GM19239 (cell line): Measurements from ENCODE around the gene STRBP.
A peak's percentile ranks its signal among the peaks of the same experiment; 100 is the strongest.
"Not testable (repeated sequence)": the region's sequence is repeated elsewhere in the genome, so short reads cannot be mapped to it uniquely, and the experiment has no call there.

Experiments
- DNase-seq: peaks from one replicate; pipeline ENCODE4 v3.0.0; 2011; ENCODE audit warnings: low spot score; ENCODE audit not compliant: insufficient read length
- FAIRE-seq: peaks from 2 replicates; lab custom pipeline; 2011; peaks lifted over from hg19 to GRCh38; lab: Jason Lieb, UNC

STRBP gene

DNA sequence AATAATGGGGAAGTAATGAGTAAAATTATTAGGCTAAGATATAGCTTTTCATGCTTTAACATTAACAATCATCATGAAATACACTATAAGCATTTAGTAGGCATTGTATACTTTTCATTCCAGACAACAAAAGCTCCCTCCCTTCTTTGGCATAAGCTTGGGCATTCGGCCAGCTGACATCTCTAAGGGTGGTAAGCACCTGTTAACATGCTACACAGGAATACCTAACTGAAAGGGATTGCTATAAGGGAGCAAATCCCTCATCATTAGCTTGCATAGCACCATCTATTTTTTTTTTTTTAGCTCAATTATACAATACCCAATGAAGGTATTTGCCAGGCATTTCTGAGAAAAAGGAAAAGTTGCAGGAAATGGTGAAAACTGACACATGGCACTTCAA, 16.6 kb downstream of the STRBP start:
- DNase-seq (no peak), FAIRE-seq (no peak)

- FAIRE-seq (no peak), DNase-seq (no peak)
Observed at GRCh38 chr9:123251324-123251723, 17.1 kb downstream of the STRBP start.

DNA sequence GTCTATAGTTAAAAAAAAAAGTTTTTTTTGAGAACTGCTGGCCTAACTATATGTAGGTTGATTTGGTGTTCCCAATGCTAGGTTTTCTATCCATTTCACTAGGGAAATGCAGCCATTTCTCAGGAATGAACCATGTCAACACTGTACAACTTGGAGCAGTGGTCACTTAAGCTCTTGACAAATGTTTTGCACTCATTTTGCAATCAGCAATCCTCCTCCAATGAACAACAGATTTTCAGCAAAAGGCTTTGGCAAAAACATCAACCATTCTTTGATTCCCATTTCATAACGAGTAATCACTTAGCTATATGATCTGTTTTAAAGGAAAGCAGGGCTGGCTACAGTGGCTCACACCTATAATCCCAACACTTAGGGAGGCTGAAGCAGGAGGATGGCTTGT, 17.9 kb downstream of the STRBP start:
- DNase-seq = no peak
- no peak for FAIRE-seq

DNA sequence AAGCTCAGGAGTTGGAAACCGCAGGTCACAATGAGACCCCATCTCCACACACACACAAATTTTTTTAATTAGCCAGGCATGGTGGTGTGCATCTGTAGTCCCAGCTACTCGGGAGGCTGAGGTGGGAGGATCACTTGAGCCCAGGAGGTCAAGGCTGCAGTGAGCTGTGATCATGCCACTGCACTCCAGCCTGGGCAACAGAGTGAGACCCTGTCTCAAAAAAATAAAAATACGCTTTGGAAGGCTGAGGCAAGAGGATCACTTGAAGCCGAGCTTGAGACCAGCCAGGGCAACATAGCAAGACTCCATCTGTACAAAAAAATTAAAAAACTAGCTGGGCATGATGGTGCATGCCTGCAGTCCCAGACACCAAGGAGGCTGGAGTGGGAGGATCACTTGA, 19.2 kb downstream of the STRBP start:
- not testable (repeated sequence) for FAIRE-seq, DNase-seq

- no peak for DNase-seq
- no peak for FAIRE-seq
Observed at GRCh38 chr9:123248630-123249029, 19.8 kb downstream of the STRBP start.

DNA sequence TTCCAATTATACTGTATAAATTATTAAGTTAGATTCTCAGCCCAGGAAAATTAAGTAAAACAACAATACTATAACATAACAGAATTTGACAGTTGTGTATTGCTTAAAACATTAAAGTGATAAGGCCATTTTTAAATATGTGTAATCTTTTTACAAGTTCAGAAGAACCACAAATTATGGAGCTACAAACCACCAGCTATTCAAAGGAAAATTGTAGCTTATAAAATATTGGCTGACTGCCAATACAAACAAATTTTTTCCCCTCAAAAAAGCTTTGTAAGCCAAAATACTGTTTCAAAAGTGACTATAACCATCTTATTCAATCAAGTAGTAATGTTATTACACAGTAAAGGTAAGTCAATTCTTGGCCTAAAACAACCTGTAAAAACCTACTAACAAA, 21.9 kb downstream of the STRBP start:
- DNase-seq = no peak

DNA sequence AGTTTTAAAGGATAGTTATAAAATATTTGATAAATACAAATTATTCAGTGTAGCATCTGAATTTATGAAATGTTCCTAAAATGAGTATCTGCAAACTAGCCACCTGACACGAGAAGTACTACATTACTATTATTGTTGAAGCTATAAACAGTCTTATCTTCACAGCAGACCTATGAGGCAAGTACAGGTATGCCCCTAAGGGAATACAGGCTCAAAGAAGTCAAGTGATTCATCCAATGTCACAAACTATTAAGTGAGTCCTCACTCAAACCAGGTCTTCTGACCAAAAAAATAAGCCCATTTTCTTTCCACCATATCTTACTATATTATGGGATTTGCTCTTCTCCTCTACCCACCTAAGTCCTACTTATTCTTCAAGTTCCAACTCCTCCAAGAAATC, 28.7 kb downstream of the STRBP start:
- DNase-seq (no peak), FAIRE-seq (no peak)

More for the DNA sequence above, 21.9 kb downstream of the STRBP start:
- FAIRE-seq = no peak

- FAIRE-seq (peak; percentile 68), DNase-seq (no peak)
Observed at GRCh38 chr9:123238365-123238764, 30.0 kb downstream of the STRBP start.

GRCh38 chr9:123237220-123237619, 31.2 kb downstream of the STRBP start:
- FAIRE-seq = peak; percentile 53

DNA sequence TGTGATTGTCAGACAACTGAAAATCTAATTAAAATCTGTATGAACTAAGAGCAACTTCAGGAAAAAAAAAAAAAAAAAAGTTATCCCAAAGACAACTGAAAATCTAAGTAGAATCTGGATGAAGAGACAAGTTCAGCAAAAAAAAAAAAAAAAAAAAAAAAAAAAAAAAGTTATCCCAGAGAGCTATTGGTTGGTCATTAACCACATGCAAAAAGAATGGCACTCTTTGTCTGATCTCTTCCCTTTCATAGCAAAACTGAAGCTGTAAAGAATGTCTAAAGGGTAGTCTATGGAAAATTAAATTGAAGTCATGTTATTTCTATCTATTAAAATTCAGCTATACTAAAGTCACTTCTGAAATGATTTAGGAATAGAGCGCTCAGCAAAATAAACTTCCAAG, 32.9 kb downstream of the STRBP start:
- FAIRE-seq = no peak
- DNase-seq = peak; percentile 5

More at GRCh38 chr9:123237220-123237619, 31.2 kb downstream of the STRBP start:
- no peak for DNase-seq

- FAIRE-seq = peak; percentile 80
Observed at GRCh38 chr9:123234853-123235252, 33.5 kb downstream of the STRBP start.

DNA sequence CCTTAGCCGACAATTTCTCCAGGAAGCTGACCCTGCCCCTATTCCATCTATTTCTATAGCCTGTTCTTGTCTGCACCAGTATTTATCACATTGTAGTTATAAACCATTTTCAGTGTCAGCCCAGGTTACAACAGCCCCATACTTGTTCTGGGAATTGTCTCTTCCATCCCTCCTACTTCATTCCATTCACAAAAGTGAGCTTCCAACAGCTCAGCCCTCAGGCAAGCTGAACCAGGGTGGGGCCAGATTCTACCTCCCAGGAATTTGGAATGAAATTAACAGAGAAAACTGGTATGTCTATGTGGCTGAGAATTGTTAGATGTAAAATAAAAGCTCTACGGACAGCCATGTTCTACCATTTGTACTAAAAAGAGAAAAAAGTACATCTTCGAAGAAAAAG, 36.1 kb downstream of the STRBP start:
- no peak for FAIRE-seq
- no peak for DNase-seq

More at GRCh38 chr9:123234853-123235252, 33.5 kb downstream of the STRBP start:
- DNase-seq = peak; percentile 9

DNA sequence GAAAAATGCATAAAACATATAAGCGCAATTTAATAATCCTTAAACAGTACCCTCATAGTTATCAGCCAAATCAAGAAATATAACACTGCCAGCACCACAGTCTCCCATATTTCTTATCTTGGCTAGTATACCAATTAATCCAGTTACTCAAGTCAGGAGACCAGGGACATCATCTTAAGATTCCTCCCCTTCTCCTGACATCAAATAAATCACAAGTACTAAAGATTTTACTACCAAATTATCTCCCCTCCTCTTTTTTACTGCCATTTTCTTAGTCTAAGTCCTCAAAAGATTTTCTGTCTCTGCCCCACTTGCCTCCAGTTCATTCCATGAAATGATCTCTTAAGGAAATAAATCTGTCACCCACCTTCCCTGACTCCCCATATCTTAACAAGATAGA, 37.0 kb downstream of the STRBP start:
- FAIRE-seq (no peak), DNase-seq (no peak)

- no peak for DNase-seq
- FAIRE-seq = no peak
Observed at GRCh38 chr9:123228967-123229366, 39.4 kb downstream of the STRBP start.

DNA sequence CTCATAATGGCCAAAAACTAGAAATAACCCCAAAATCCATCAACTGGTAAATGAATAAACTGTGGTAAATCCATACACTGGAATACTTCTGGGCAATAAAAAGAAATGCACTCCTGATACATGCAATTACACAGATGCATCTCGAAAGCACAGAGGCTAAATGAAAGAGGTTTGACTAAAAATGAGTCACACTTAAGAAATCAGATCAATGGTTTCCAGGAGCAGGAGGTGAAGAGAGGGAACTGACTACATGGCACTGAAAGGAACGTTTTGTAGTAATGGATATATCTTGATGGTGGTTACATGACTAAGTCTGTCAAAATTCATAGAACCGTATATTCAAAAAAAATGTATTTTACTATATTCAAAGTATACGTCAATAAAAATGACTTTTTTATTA, 42.4 kb downstream of the STRBP start:
- peak; percentile 66 for FAIRE-seq

GRCh38 chr9:123225374-123225813, 43.0 kb downstream of the STRBP start:
- FAIRE-seq = peak; percentile 99
- peak; percentile 50 for DNase-seq

More for the DNA sequence above, 42.4 kb downstream of the STRBP start:
- no peak for DNase-seq

DNA sequence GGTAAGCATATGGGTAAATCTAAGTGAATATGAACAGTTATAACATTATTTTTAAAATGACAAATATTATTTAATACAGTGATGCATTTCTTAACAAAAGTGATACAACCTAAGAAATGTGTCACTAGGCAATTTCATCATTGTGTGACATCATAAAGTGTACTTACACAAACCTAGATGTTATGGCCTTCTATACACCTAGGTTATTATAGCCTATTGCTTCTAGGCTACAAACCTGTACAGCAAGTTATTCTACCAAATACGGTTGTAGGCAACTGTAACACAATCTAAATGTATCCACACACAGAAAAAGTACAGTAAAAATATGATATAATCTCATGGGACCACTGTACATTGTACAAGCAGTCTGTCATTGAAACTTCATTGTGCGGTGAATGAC, 48.3 kb downstream of the STRBP start:
- no peak for DNase-seq
- peak; percentile 18 for FAIRE-seq

- no peak for DNase-seq
- FAIRE-seq = peak; percentile 64
Observed at GRCh38 chr9:123218831-123219230, 49.6 kb downstream of the STRBP start.

- FAIRE-seq = no peak
- DNase-seq = no peak
Observed at GRCh38 chr9:123217128-123217654, 51.2 kb downstream of the STRBP start.

GRCh38 chr9:123216251-123216797, 52.1 kb downstream of the STRBP start:
- no peak for FAIRE-seq

DNA sequence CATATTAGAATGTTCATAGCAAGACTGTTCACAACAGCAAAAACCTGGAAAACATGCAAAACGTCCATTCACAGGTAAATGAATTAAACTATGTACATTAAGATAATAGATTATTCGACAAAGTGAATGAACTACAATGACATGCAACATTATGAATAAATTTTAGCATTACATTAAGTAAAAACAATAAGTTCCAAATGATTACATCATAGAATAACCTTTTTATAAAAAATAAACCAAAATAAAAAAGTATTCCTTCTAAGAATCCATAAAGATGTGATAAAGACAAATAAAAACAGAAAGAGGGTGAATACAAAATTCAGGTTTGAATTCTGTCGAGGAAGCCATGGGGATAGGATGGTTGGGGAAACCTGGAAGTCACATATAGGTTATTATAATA, 57.3 kb downstream of the STRBP start:
- DNase-seq (no peak), FAIRE-seq (no peak)

More at GRCh38 chr9:123216251-123216797, 52.1 kb downstream of the STRBP start:
- no peak for DNase-seq

DNA sequence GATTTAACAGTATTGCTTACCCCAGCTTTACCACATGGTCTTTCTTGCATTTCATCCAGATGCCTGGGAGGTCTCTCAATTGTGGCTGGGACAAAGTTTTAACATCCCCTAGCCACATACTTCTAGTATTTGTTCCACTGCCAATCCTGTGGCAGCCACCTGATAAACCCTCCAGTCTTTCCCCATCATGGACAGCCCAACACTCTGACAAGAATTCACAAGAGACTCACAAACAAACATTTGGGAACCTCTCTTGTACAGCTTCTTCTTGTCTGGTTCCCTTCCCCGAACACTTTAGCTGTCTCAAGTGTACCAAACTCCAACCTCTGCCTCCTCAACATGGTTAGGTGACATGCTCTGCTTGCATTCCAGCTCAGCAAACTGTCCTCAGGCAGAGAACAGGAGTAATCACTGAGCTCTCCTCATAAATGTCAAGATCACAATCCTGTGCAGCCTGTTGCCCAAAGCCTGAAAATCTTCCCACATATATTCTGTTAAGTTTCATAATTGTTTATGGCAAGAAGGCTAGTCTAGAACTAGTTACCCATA, 59.7 kb downstream of the STRBP start:
- FAIRE-seq (no peak), DNase-seq (no peak)
